Activated T-helper 17 cell treated with anti-CD3 and anti-CD28 coated beads, Interleukin-2, amount 50 U/mL, for 72 hours (primary cell): ENCODE measurements around the gene PLD1. TPM values are rescaled to one million over a fixed set of nuclear protein-coding genes. Genes with fewer than 3 reads are reported as not detected.

Experiments used
- ATAC-seq: fragments of 150-1000 bp; cut with Tn5 transposase; replicated peaks from 2 replicates; pipeline ENCODE4 v1.10.0; 2021; ENCODE audit warnings: mild to moderate bottlenecking, moderate library complexity
- H3K27ac Mint-ChIP-seq: one replicate; pipeline ENCODE4 v1.8.0; 2022; ENCODE audit warnings: mixed read lengths
- H3K27me3 Mint-ChIP-seq: one replicate; pipeline ENCODE4 v1.8.0; 2022; ENCODE audit warnings: mixed read lengths
- H3K36me3 Mint-ChIP-seq: one replicate; pipeline ENCODE4 v1.8.0; 2022; ENCODE audit warnings: low read depth, mild to moderate bottlenecking, mixed read lengths
- H3K4me1 Mint-ChIP-seq: one replicate; pipeline ENCODE4 v1.8.0; 2022; ENCODE audit warnings: mixed read lengths
- H3K4me3 Mint-ChIP-seq: one replicate; pipeline ENCODE4 v1.8.0; 2022; ENCODE audit warnings: mild to moderate bottlenecking, mixed read lengths
- H3K9me3 Mint-ChIP-seq: one replicate; pipeline ENCODE4 v1.8.0; 2022; ENCODE audit warnings: mixed read lengths
- total RNA-seq, 2 donors: library from RNA; stranded (reverse); gene quantifications; one replicate each; pipeline ENCODE4 v1.2.3, GENCODE V29; 2022

PLD1 gene
- total RNA-seq, 2 donors from 2014 or later = 2.5 to 10.6 TPM

DNA sequence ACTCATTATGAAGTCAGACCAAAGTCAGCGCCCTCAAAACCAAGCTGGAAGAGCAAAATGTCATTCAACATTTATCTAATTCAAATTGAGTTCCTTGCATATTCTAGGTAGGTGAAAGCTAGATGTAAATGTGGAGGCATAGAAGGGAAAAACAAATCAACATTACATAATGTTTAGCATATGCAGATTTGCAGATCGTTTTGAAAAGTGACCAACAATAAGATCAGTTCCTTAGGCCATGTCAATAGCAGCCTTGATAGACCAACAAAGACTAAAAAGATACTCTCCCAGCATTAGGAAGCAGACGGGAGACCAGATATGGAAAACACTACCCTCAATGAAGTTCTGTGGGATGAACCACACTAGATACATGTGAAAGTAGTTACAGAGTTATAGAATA lies 83.0 kb downstream of the PLD1 start:
- H3K27ac Mint-ChIP-seq = no peak overlapping the region
- no peaks in the 10 kb centered on the region for H3K4me1 Mint-ChIP-seq
- peaks cover 6% of the 10 kb centered on the region for H3K36me3 Mint-ChIP-seq
- ATAC-seq = no peak
- H3K9me3 Mint-ChIP-seq = no peaks in the 10 kb centered on the region
- no peaks in the 10 kb centered on the region for H3K27me3 Mint-ChIP-seq
- no peak overlapping the region for H3K4me3 Mint-ChIP-seq

DNA sequence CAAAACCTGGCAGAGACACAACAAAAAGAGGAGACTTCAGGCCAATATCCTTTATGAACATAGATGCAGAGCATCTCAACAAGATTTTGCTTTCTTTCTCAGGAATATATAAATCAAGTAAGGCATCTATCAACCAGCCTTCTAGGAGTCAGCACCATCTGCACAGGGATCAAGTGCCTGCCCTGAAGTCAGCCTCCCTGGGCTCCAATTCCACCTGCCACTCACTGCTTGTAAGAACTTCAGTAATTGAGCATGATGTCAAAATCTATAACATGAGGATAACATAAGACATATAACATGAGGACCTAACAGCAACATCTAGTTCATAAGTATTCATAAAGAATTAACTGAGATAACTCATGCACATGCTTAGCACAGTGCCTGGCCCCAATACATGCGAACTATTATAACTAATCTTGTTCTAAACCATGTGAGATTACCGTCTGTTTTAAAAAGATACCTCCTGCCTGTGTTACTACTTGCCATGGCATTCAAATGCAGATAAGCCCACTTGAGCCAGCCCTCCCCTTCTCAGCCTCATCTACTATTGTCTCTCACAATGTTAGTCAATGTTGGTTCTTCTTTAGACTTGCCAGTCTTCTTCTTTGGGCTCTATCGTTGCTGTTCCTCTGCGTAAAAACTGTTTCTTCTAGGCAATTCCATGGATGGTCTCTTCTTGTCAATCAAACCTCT lies 91.6 kb downstream of the PLD1 start:
- H3K4me3 Mint-ChIP-seq = no peak overlapping the region
- no peak for ATAC-seq
- no peaks in the 10 kb centered on the region for H3K4me1 Mint-ChIP-seq
- H3K27ac Mint-ChIP-seq = no peak overlapping the region
- H3K36me3 Mint-ChIP-seq = no peaks in the 10 kb centered on the region
- H3K27me3 Mint-ChIP-seq = no peaks in the 10 kb centered on the region
- H3K9me3 Mint-ChIP-seq = peaks cover 10% of the 10 kb centered on the region

DNA sequence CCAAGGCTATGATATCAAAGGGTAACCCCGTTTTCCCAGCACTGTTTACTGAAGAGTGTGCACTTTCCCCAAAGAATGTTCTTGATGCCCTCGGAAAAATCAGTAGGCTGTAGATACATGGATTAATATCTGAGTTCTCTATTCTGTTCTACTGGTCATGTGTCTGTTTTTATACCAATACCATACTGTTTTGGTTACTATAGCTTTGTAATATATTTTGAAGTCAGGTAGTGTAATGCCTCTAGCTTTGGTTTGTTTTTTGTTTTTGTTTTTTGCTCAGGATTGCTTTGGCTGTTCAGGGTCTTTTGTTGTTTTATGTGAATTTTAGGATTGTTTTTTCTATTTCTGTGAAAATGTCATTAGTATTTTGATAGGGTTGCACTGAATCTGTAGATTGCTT lies 95.1 kb downstream of the PLD1 start:
- H3K4me1 Mint-ChIP-seq = no peaks in the 10 kb centered on the region
- H3K4me3 Mint-ChIP-seq = no peak overlapping the region
- no peak for ATAC-seq
- H3K27ac Mint-ChIP-seq = no peak overlapping the region
- H3K9me3 Mint-ChIP-seq = peaks cover 10% of the 10 kb centered on the region
- no peaks in the 10 kb centered on the region for H3K27me3 Mint-ChIP-seq
- no peaks in the 10 kb centered on the region for H3K36me3 Mint-ChIP-seq

DNA sequence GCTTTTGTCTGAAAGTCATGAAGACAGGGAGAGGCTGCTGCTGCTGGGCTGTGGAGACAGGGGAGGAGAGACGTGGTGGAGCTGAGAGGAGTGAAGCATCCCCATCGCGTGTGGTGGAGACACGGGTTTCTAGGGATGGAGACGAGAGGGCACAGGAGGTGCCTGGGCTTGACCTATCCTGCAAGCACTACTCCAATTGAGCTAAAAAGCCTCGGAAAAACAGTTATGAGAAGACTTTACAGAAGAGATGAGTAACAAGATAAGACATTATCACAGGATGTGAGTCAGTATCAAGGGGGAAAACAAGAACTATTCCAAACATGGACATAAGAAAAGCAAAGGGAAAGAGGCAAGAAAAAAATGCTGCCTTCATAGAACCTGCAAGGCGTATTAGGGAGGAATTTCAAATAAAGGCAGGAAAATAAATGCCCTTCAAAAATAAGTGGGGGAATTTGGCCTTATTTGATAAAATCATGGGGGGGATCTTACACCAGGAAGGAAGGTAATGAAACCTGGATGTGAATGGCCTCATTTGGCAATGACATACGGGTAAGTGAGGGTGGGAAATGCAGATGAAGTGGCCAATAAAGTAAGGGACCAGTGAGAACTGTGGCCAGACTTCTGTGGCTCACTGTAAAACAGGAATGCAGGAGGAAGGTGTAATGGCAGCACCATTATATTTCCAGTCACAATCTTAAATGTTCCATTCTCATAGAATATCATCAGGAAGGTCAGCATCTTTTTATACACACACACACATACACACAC lies 97.9 kb downstream of the PLD1 start:
- ATAC-seq = no peak
- Mint-ChIP-seq H3K4me1 (no peaks in the 10 kb centered on the region), H3K9me3 (peaks cover 5% of the 10 kb centered on the region), H3K27me3 (no peaks in the 10 kb centered on the region), H3K4me3 (no peak overlapping the region), H3K36me3 (no peaks in the 10 kb centered on the region), H3K27ac (no peak overlapping the region)

DNA sequence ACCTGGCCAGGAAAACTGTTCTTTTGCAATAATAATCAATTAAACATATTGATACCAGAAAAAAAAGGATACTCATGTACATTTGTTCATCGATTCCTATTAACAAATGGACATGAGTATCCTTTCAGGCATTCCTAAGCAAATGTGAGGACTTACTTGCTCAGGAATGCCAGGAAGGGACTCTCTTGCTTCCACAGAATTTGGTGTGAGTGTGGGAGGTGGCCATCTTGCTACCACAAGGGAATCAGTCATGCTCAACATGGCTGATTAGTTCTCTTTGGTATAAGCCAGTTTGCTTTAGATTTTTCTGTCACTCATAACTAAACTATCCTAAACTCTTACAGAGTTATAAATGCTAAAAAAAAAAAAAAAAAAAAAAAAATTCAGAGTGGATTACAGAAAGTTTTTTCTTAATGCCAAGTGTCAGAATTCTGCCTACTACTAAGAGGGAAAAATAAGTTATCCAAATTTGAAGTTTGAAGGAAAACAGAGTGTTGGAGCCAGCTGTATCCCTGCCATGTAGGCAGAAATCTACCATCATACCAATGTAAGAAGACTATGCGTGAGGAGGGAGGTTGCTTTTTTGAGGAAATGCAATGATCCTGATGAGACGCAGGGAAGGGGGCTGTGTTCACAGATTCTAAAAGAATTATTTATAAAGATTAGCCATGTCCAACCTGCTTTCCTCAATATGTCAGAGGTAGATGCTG lies 98.7 kb downstream of the PLD1 start:
- no peaks in the 10 kb centered on the region for H3K27me3 Mint-ChIP-seq
- H3K27ac Mint-ChIP-seq = no peak overlapping the region
- no peaks in the 10 kb centered on the region for H3K36me3 Mint-ChIP-seq
- no peaks in the 10 kb centered on the region for H3K4me1 Mint-ChIP-seq
- ATAC-seq = no peak
- peaks cover 5% of the 10 kb centered on the region for H3K9me3 Mint-ChIP-seq
- no peak overlapping the region for H3K4me3 Mint-ChIP-seq

DNA sequence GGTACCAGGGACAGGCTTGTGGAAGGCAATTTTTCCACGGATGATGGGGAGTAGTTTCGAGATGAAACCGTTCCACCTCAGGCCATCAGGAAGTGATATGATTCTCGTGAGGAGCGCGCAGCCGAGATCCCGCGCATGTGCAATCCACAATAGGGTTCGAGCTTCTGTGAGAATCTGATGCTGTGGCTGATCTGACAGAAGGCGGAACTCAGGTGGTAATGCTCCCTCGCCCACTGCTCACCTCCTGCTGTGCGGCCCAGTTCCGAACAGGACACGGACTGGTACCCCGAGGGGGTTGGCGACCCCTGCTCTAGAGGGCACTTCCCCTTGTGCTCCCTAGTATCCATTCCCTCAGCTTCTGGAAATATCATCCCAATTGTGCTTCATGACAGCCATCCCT lies 99.9 kb downstream of the PLD1 start:
- Mint-ChIP-seq H3K27ac (no peak overlapping the region), H3K4me3 (no peak overlapping the region), H3K27me3 (no peaks in the 10 kb centered on the region), H3K4me1 (no peaks in the 10 kb centered on the region), H3K9me3 (peaks cover 2% of the 10 kb centered on the region), H3K36me3 (no peaks in the 10 kb centered on the region)
- no peak for ATAC-seq

DNA sequence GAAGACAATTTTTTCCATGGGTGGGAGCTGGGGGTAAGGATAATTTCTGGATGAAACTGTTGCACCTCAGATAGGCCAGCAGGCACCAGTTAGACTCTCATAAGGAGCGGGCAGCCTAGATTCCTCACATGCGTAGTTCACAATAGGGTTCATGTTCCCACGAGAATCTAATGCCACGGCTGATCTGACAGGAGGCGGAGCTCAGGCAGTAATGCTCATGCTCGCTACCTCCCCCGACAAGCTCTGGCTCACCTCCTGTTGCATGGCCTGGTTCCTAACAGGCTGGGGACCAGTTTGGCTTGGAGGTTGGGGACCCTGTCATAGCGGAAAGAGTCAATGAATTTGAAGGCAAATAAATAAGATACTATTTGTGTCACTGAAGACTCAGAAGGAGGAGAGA lies 105.5 kb downstream of the PLD1 start:
- Mint-ChIP-seq H3K27ac (no peak overlapping the region), H3K36me3 (no peaks in the 10 kb centered on the region), H3K27me3 (no peaks in the 10 kb centered on the region), H3K4me3 (no peak overlapping the region), H3K4me1 (no peaks in the 10 kb centered on the region), H3K9me3 (no peaks in the 10 kb centered on the region)
- no peak for ATAC-seq

DNA sequence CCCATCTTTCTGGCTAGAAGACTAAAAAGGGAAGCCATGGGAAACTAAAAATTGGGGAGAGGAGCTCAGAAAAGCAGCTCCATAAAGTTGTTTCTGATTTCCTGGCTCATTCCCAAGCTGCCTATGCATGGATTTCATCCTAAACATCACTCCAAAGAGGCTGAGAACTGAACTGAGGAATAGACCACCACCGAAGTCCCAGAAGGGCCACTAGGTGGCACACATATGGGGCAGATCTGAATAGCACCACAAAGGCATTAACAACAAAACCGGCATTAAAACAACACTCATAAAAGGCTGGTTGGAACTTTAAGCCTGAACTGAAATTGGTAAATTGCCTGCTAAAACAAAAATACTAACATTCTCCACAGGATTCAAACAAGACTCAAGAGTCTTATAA lies 106.3 kb downstream of the PLD1 start:
- peak; percentile 48 for ATAC-seq
- H3K9me3 Mint-ChIP-seq = no peaks in the 10 kb centered on the region
- H3K36me3 Mint-ChIP-seq = no peaks in the 10 kb centered on the region
- no peaks in the 10 kb centered on the region for H3K4me1 Mint-ChIP-seq
- no peak overlapping the region for H3K27ac Mint-ChIP-seq
- H3K27me3 Mint-ChIP-seq = no peaks in the 10 kb centered on the region
- no peak overlapping the region for H3K4me3 Mint-ChIP-seq

DNA sequence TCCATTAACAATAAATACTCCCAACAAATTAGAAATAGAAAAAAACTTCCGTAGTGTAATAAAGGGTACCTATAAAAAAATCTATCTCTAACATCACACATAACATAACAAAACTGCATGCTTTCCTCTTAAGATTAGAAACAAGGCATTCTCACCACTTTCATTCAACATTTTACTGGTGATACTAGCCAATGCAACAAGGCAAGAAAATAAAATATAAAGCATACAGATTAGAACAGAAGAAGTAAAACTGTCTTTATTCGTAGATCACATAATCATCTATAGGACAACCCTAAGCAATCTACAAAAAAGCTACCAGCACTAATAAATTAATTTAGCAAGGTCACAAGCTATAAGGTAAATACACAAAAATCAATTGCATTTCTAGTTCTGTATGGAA lies 107.1 kb downstream of the PLD1 start:
- no peak for ATAC-seq
- Mint-ChIP-seq H3K36me3 (no peaks in the 10 kb centered on the region), H3K4me1 (no peaks in the 10 kb centered on the region), H3K27me3 (no peaks in the 10 kb centered on the region), H3K4me3 (no peak overlapping the region), H3K27ac (no peak overlapping the region), H3K9me3 (no peaks in the 10 kb centered on the region)

DNA sequence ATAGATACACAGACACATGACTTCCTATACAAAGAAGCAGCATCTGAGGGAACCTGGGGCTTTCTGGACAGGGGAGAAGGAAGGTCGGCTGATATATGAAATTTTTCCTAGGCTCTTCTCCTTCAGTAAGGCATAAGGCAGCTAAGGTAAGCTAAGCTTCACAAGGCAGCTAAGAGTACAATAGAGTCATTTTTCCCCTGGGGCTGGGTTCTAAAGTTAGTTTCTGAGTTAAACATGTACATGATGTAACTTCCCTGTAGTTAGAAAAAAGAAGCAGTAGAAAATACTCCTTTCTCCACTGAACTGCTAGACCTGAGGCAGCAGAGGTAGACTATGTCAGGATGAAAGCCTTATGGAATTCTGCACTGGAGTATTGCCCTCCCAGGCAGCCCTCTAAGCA lies 109.6 kb downstream of the PLD1 start:
- Mint-ChIP-seq H3K4me1 (no peaks in the 10 kb centered on the region), H3K27me3 (peaks cover 4% of the 10 kb centered on the region), H3K36me3 (no peaks in the 10 kb centered on the region), H3K9me3 (no peaks in the 10 kb centered on the region), H3K27ac (no peak overlapping the region), H3K4me3 (no peak overlapping the region)
- ATAC-seq = no peak

DNA sequence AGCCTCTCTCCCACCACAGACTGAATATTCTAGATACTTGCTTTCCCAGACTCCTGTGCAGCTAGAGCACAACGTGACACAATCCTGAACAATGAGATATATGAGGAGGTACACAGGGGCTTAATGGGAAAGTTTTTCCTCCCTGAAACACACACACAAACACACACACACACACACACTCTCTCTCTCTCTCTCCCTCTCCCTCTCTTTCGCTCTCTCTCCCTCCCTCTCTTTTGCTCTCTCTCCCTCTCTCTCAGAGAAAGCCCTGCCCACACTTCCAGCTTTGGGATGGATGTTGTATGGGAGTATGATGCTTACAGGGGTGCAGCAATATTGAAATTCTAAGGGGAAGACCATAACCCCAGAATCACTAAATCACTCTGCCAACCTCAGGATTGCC lies 110.1 kb downstream of the PLD1 start:
- H3K9me3 Mint-ChIP-seq = no peaks in the 10 kb centered on the region
- no peaks in the 10 kb centered on the region for H3K4me1 Mint-ChIP-seq
- H3K27ac Mint-ChIP-seq = no peak overlapping the region
- H3K4me3 Mint-ChIP-seq = no peak overlapping the region
- no peak for ATAC-seq
- H3K36me3 Mint-ChIP-seq = no peaks in the 10 kb centered on the region
- H3K27me3 Mint-ChIP-seq = peaks cover 4% of the 10 kb centered on the region

DNA sequence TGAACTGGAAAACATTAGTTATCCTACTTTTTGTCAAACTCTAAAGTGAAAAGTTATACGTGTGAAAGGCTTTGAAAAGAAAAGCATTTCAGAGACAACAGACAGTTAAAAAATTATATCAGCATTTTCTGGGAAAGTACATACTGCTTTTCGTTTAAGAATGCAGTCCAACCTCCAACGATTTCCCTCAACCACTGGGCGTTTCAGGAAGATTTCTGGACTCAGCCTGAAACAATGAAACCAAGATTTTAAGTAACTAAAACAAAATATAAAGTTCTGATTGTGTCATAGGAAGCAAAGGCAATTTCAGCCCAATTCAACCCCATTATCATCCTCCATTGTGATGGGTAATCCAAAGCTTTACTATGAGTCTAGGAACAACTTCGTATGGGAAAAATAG lies 110.7 kb downstream of the PLD1 start:
- H3K27me3 Mint-ChIP-seq = peaks cover 4% of the 10 kb centered on the region
- H3K36me3 Mint-ChIP-seq = no peaks in the 10 kb centered on the region
- H3K27ac Mint-ChIP-seq = no peak overlapping the region
- no peaks in the 10 kb centered on the region for H3K4me1 Mint-ChIP-seq
- no peaks in the 10 kb centered on the region for H3K9me3 Mint-ChIP-seq
- no peak for ATAC-seq
- H3K4me3 Mint-ChIP-seq = no peak overlapping the region

DNA sequence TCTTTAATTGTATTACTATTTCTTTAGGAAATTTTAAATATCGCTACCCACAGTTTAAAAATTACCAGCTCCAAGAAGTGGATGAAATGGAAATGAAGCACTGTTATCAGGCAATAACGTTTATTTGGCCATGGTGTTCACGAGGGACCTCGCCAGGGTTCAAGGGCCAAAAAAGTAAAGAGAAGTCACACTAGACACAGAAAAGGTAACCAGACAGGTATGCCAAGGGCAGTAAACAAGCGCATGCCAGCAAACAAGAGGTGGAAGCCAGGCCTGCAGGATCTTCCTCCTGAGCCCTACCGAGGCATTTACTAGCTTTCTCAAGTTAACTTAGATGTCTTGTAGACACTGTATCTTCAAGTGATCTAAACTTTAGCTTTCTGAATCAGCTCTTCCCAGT lies 113.5 kb downstream of the PLD1 start:
- Mint-ChIP-seq H3K36me3 (no peaks in the 10 kb centered on the region), H3K9me3 (no peaks in the 10 kb centered on the region), H3K4me1 (no peaks in the 10 kb centered on the region), H3K4me3 (no peak overlapping the region), H3K27me3 (peaks cover 4% of the 10 kb centered on the region), H3K27ac (no peak overlapping the region)
- ATAC-seq = no peak

DNA sequence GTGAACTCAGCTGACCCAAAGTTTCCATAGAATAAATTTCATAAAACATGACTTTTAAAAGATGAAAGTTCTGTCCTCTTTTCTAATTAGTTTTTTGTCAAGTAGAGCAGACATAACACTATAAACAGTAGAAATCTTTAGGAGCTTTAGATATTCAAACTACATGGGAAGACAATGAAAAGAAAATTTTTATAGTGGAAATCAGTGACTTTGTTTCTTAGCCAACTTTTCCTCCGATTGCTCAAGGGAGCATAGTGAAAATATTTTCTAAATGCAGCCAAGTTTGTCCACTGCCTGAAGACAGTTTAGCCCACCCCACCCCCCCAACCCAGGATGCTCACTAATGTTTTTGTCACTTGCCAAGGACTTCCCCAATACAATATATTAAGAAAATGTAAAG lies 114.9 kb downstream of the PLD1 start:
- peaks cover 4% of the 10 kb centered on the region for H3K27me3 Mint-ChIP-seq
- no peaks in the 10 kb centered on the region for H3K36me3 Mint-ChIP-seq
- peaks cover 2% of the 10 kb centered on the region for H3K4me1 Mint-ChIP-seq
- H3K27ac Mint-ChIP-seq = no peak overlapping the region
- no peak for ATAC-seq
- H3K9me3 Mint-ChIP-seq = no peaks in the 10 kb centered on the region
- no peak overlapping the region for H3K4me3 Mint-ChIP-seq

DNA sequence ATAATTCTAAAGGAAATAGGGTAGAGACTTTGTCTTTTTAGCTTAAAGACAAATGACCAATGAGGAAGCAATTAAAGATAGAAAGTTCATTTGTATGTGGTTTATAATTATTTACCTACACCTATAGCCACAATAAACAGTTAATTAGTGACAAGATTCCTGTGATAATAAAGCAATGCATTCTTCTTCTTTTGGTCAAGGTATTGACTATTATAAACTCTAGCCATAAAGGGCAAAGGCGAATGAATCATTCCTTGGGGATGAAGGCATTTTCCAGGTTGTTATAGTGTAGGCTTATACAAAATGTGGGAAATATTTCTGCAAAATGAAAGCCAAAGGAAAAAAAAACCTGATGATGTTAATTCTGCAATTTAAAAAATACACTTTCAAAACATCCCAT lies 115.4 kb downstream of the PLD1 start:
- H3K27ac Mint-ChIP-seq = no peak overlapping the region
- no peaks in the 10 kb centered on the region for H3K36me3 Mint-ChIP-seq
- H3K4me1 Mint-ChIP-seq = peaks cover 6% of the 10 kb centered on the region
- peaks cover 4% of the 10 kb centered on the region for H3K27me3 Mint-ChIP-seq
- H3K4me3 Mint-ChIP-seq = no peak overlapping the region
- H3K9me3 Mint-ChIP-seq = no peaks in the 10 kb centered on the region
- no peak for ATAC-seq
